SIG-M5 treated with dmso at 0.1 percent for 504 hours (cell line): Measurements from ENCODE around the gene TNIP2.
"Not testable (repeated sequence)": the region's sequence is repeated elsewhere in the genome, so short reads cannot be mapped to it uniquely, and the experiment has no call there.

Experiments
- DNase-seq: peaks from one replicate; lab custom pipeline; 2025; ENCODE audit not compliant: unreplicated experiment; lab: John Stamatoyannopoulos, UW

TNIP2 gene

GRCh38 chr4:2793586-2794485 lies 37.7 kb upstream of the TNIP2 start:
- peak; percentile 26 for DNase-seq

DNA sequence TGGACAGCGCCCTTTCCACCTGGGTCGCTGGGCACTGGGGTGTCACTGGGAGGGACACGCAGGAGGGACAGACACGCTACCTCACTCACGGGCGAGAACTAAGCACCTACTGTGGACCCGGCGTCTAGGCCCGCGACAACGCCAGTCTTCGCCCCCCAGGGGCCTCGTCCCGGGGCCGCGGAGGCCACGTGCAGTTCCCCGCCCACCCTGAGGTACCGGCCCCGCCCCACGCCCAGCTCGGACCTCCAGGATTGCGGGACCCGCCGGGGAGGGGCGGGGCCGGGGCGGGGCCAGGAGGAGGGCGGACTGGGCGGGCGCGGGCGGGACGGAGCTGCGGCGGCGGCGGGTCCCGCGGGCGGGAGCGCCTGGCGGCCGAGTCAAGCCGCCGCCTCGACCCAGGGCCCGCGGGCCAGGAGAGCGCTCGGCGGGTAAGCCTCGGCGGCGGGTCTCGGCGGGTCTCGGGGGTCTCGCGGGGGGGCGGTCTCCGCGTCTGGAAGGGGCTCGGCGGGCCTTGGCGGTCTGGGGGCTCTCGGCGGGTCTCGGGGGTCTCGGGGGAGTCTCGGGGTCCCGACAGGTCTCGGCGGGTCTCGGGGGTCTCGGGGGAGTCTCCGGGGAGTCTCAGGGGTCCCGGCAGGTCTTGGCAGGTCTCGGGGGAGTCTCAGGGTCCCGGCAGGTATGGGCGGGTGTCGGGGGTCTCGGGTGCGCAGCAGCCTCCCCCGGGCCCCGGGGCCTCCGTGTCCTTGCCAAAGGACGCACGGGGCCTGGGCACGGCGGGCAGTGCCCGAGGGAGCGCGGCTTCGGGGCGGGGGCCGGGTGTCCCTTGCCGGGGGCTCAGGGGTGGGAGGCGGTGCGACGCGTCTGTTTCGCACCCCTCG lies 36.8 kb upstream of the TNIP2 start, which contains the start of gene SH3BP2:
Gene SH3BP2, plus strand, starts transcription at position 375 of the 875 bp plus-strand sequence. CDS start 27,533 bp downstream, outside the sequence.
- peak; percentile 42 for DNase-seq

GRCh38 chr4:2792396-2792710 lies 36.2 kb upstream of the TNIP2 start:
- DNase-seq: no peak

- no peak for DNase-seq
Measured at GRCh38 chr4:2791518-2792395, 35.6 kb upstream of the TNIP2 start.

GRCh38 chr4:2790583-2791517 lies 34.7 kb upstream of the TNIP2 start:
- no peak for DNase-seq

GRCh38 chr4:2789793-2790582 lies 33.9 kb upstream of the TNIP2 start:
- DNase-seq: no peak

- DNase-seq: no peak
Measured at GRCh38 chr4:2789351-2789750, 33.2 kb upstream of the TNIP2 start.

- no peak for DNase-seq
Measured at GRCh38 chr4:2788532-2789103, 32.5 kb upstream of the TNIP2 start.

DNA sequence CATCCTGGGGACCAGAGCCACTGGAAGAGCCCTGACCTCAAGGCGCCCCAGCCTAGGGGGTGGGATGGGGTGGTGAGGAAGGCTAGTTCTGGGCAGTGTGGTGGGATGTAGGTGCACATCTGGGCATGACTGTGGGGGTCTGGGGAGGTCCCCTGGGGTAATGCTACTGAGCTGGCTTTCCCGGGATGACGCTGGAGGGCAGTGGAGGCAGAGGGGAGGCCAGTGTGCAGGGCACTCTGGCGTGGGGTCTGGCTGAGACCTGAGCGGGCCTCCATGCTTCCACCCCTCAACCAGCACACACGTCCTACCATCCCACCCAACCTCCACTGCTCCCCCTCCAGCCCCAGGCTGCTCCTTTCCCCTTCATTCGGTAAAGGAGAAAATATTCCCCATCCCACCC lies 32.0 kb upstream of the TNIP2 start:
- no peak for DNase-seq

DNA sequence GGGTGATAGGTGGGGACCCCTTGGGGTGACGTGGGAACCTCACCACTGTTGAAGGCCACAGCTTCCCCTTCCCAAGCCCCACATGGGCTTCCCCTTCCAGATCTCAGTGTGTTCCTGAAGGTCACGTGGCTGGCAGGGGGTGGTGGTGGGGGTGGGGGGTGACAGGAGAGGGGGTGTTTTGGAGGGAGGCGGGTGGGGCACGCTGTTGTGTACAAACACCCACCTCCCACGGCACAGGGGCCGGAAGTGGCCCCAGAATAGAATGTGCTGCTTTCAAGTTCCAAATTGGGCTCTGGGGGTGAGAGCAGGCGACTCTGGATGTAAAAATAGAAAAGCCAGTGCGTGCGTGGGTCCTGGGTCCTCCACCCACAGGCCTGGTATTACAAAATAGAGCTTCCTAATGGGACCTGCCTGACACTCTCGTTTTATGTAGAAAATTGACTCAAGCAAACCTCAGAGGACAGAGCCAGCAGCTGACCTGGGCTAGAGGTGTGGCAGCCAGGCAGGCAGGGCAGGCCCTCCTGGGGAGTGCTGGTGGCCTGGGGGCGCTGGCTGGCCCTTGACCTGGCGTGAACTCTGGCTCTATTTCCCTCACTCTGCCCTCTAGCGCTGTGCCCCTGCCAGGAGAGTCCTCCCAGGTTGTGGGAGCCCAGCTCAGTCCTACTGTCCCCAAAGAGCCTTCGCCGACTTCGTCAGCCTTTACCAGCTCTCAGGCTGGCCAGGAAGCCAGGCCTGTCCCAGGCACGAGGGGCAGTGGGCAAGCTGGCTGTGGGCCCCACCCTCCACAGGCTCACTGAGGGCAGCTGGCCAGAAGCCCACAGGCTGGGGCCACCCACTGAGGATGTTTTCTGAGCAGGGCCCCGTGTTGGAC lies 31.3 kb upstream of the TNIP2 start:
- DNase-seq: peak; percentile 97

- no peak for DNase-seq
Measured at GRCh38 chr4:2786794-2787229, 30.7 kb upstream of the TNIP2 start.

DNA sequence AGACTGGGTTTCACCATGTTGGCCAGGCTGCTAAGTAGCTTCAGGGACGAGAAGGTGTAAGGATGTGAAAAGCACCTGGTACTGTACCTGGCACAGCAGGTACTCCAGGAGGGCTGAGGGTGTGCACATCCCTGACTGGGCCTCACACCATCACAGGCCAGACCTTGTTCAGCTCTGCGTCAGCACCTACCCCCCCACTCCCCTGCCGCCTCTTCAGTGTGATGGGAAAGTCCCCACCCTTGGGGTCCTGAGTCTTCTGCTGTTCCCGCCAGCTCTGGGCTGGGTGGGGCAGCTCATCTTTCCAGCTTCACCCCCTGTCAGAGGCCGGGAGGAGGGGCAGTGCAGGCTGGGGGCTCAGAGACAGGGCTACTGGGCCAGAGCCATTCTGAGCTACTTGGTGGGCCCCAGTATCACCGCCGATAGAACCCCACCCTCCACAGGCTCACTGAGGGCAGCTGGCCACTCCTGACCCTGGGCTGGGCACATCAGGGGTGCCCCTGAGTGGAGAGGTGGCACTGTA lies 30.1 kb upstream of the TNIP2 start:
- no peak for DNase-seq

GRCh38 chr4:2785613-2786012 lies 29.5 kb upstream of the TNIP2 start:
- DNase-seq: peak; percentile 85

GRCh38 chr4:2783790-2784189 lies 27.7 kb upstream of the TNIP2 start:
- DNase-seq: no peak

DNA sequence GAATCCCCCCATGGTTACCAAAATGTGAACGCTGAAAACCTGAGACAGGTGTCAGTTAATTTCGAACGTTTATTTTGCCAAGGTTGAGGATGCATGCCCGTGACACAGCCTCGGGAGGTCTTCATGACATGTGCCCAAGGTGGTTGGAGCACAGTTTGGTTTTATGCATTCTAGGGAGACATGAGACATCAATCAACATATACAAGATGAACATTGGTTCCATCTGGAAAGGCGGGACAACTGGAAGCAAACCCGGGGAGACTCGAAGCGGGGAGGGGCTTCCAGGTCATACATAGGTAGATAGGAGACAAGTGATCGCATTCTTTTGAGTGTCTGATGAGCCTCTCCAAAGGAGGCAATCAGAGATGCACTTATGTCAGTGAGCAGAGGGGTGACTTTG lies 25.8 kb upstream of the TNIP2 start:
- no peak for DNase-seq

GRCh38 chr4:2780643-2781042 lies 24.5 kb upstream of the TNIP2 start:
- DNase-seq: not testable (repeated sequence)

DNA sequence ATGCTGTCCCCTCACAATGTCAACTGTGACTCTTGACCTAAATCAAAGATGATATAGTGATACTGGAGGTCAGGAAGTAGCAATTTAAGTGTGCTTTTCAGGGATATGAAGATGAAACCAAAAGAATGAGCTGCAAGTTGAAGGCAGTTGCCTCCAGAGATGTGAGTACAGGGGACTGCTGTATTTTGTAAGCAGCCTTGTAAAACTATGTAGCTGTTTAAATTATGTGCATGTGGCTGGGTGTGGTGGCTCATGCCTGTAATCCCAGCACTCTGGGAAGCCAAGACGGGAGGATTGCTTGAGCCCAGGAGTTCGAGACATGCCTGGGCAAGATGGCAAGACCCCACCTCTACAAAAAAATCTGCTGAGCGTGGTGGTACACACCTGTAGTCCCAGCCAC lies 15.1 kb upstream of the TNIP2 start:
- DNase-seq: no peak
